ENCODE measurements around the gene PTPRCAP. TPM values are rescaled to one million over a fixed set of nuclear protein-coding genes. Genes with fewer than 3 reads are reported as not detected.
A peak's percentile ranks its signal among the peaks of the same experiment; 100 is the strongest.

PTPRCAP gene
- total and polyA plus RNA-seq, 2 experiments from 2014 or later: 3.3 to 3.5 TPM

DNA sequence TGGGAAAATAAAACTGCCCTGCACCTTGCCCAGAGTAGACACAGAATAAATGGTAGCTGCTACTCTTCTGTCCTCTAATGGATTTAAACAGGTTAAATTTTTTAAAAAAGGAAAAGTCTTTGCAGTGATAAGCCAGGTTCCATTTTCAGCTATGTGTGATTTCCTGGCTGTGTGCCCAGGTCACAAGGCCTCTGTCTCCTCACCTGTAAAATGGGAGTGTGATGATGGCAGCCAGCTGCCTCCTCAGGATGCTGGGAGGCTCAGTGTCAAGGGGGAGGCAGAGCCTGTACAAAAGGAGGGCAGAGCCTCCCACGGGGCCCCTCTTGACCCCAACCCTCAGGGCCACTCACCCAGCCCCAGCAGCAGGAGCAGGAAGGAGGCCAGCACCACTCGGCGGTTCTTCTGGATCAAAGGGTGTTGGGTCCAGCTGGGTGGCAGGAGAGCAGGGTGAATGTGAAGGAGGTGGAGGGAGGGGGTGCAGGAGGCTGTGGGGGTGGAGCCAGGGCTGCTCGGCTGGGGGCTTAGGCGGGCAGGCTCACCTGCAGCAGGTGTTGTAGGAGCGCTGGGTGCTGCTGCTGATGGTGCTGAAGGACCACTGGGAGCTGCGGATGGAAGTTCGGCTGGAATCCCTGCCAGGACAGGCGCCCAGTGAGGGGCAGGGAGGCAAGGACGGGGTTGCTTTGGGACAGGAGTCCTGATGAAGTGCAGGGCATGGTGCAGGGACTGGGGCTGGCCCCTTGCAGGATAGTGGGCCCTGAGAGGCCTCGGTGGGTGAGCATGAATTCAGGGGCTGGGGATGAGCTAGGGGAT lies 29.7 kb upstream of the PTPRCAP start:
- no peaks in the 10 kb centered on the region for H4K20me1 ChIP-seq (replicated peaks; ENCODE audit: insufficient read depth)
- Mint-ChIP-seq H3K4me3 (peak overlapping the region; percentile 88), H3K27me3 (ENCODE audit: insufficient read depth, low read depth, poor library complexity) (peaks cover 20% of the 10 kb centered on the region), H3K27ac (peak overlapping the region; percentile 65), H3K9me3 (no peaks in the 10 kb centered on the region), H3K36me3 (ENCODE audit: low read depth) (no peaks in the 10 kb centered on the region; the same call in 2 of the 3 replicates), H3K4me1 (peaks cover 15% of the 10 kb centered on the region)
- H3K4me3 ChIP-seq: no peak overlapping the region
- H3K79me2 ChIP-seq (replicated peaks; ENCODE audit: insufficient read depth): peaks cover 9% of the 10 kb centered on the region; the same call in 1 of the 2 replicates
- H3F3A ChIP-seq (replicated peaks; ENCODE audit: low read depth): no peaks in the 10 kb centered on the region
- H3K36me3 ChIP-seq (ENCODE audit: insufficient read depth): no peaks in the 10 kb centered on the region
- TF ChIP-seq POLR2AphosphoS5 (IDR thresholded peaks at IDR 0.05; ENCODE audit: low read depth) (0 out of 2 replicates have a peak, but pooled peaks have one; percentile 15), EZH2phosphoT487 (IDR thresholded peaks at IDR 0.05; ENCODE audit: unreplicated experiment) (no peak), NANOG (IDR thresholded peaks at IDR 0.05; ENCODE audit: borderline replicate concordance) (no peak), STAT1 (IDR thresholded peaks at IDR 0.05; ENCODE audit: unreplicated experiment) (no peak)
- TF ChIP-seq, protein P1, sequence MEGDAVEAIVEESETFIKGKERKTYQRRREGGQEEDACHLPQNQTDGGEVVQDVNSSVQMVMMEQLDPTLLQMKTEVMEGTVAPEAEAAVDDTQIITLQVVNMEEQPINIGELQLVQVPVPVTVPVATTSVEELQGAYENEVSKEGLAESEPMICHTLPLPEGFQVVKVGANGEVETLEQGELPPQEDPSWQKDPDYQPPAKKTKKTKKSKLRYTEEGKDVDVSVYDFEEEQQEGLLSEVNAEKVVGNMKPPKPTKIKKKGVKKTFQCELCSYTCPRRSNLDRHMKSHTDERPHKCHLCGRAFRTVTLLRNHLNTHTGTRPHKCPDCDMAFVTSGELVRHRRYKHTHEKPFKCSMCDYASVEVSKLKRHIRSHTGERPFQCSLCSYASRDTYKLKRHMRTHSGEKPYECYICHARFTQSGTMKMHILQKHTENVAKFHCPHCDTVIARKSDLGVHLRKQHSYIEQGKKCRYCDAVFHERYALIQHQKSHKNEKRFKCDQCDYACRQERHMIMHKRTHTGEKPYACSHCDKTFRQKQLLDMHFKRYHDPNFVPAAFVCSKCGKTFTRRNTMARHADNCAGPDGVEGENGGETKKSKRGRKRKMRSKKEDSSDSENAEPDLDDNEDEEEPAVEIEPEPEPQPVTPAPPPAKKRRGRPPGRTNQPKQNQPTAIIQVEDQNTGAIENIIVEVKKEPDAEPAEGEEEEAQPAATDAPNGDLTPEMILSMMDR (conservative IDR thresholded peaks at IDR 0.05; ENCODE audit: low read depth in 2 of 2): no peak
- H3K27me3 ChIP-seq (ENCODE audit: insufficient read depth): no peaks in the 10 kb centered on the region
- peaks cover 13% of the 10 kb centered on the region; the same call in 1 of the 2 replicates for H3K4me1 ChIP-seq (ENCODE audit: insufficient read depth)
- no peak for DNase-seq (ENCODE audit: low spot score)
- no peaks in the 10 kb centered on the region for H3K9me2 ChIP-seq (ENCODE audit: insufficient read depth)
- no peak overlapping the region for H3K4me2 ChIP-seq
- no peak for ATAC-seq
- no peak overlapping the region for H3K27ac ChIP-seq (ENCODE audit: low read depth)
- no peak overlapping the region for H2AFZ ChIP-seq

DNA sequence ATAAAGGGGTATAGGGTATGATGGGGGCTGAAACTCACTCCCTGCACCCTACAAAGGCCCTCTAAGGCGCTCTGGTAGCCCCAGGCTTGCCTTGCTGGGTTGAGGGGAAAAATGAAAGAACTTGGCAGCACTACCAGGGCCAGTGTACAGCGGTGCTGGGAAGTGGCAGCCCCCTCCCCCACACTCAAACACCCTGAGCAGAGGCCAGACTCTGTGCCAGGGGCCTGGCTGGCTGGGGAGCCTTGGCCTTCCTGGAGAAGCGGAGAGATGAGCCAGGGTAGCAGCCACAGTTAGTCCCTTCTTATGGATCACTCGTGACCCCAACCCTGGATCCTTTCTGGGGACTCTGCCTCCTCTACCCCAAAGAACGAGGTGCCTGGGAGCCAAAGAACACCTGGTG lies 28.9 kb upstream of the PTPRCAP start:
- peaks cover 9% of the 10 kb centered on the region; the same call in 1 of the 2 replicates for H3K79me2 ChIP-seq (replicated peaks; ENCODE audit: insufficient read depth)
- H3K27me3 Mint-ChIP-seq (ENCODE audit: insufficient read depth, low read depth, poor library complexity): peaks cover 20% of the 10 kb centered on the region
- no peak overlapping the region for H2AFZ ChIP-seq
- no peaks in the 10 kb centered on the region for H4K20me1 ChIP-seq (replicated peaks; ENCODE audit: insufficient read depth)
- H3K4me3 ChIP-seq: no peak overlapping the region
- H3K4me1 Mint-ChIP-seq: peaks cover 15% of the 10 kb centered on the region
- no peak for DNase-seq (ENCODE audit: low spot score)
- H3K36me3 Mint-ChIP-seq (ENCODE audit: low read depth): no peaks in the 10 kb centered on the region; the same call in 2 of the 3 replicates
- no peak overlapping the region for H3K4me3 Mint-ChIP-seq
- H3F3A ChIP-seq (replicated peaks; ENCODE audit: low read depth): no peaks in the 10 kb centered on the region
- no peak overlapping the region for H3K27ac Mint-ChIP-seq
- H3K4me2 ChIP-seq: no peak overlapping the region
- H3K27ac ChIP-seq (ENCODE audit: low read depth): no peak overlapping the region
- H3K36me3 ChIP-seq (ENCODE audit: insufficient read depth): no peaks in the 10 kb centered on the region
- H3K9me2 ChIP-seq (ENCODE audit: insufficient read depth): no peaks in the 10 kb centered on the region
- ATAC-seq: no peak
- peaks cover 13% of the 10 kb centered on the region; the same call in 1 of the 2 replicates for H3K4me1 ChIP-seq (ENCODE audit: insufficient read depth)
- no peaks in the 10 kb centered on the region for H3K9me3 Mint-ChIP-seq
- no peaks in the 10 kb centered on the region for H3K27me3 ChIP-seq (ENCODE audit: insufficient read depth)
- TF ChIP-seq, protein P1 (conservative IDR thresholded peaks at IDR 0.05; ENCODE audit: low read depth in 2 of 2): no peak
- TF ChIP-seq POLR2AphosphoS5 (IDR thresholded peaks at IDR 0.05; ENCODE audit: low read depth): no peak
- no peak for TF ChIP-seq CREB1 (CRISPR knock-in tag; IDR thresholded peaks at IDR 0.05; ENCODE audit: low read depth)
- no peak for TF ChIP-seq EZH2 (IDR thresholded peaks at IDR 0.05; ENCODE audit: low read depth, unreplicated experiment)
- TF ChIP-seq, protein P2, sequence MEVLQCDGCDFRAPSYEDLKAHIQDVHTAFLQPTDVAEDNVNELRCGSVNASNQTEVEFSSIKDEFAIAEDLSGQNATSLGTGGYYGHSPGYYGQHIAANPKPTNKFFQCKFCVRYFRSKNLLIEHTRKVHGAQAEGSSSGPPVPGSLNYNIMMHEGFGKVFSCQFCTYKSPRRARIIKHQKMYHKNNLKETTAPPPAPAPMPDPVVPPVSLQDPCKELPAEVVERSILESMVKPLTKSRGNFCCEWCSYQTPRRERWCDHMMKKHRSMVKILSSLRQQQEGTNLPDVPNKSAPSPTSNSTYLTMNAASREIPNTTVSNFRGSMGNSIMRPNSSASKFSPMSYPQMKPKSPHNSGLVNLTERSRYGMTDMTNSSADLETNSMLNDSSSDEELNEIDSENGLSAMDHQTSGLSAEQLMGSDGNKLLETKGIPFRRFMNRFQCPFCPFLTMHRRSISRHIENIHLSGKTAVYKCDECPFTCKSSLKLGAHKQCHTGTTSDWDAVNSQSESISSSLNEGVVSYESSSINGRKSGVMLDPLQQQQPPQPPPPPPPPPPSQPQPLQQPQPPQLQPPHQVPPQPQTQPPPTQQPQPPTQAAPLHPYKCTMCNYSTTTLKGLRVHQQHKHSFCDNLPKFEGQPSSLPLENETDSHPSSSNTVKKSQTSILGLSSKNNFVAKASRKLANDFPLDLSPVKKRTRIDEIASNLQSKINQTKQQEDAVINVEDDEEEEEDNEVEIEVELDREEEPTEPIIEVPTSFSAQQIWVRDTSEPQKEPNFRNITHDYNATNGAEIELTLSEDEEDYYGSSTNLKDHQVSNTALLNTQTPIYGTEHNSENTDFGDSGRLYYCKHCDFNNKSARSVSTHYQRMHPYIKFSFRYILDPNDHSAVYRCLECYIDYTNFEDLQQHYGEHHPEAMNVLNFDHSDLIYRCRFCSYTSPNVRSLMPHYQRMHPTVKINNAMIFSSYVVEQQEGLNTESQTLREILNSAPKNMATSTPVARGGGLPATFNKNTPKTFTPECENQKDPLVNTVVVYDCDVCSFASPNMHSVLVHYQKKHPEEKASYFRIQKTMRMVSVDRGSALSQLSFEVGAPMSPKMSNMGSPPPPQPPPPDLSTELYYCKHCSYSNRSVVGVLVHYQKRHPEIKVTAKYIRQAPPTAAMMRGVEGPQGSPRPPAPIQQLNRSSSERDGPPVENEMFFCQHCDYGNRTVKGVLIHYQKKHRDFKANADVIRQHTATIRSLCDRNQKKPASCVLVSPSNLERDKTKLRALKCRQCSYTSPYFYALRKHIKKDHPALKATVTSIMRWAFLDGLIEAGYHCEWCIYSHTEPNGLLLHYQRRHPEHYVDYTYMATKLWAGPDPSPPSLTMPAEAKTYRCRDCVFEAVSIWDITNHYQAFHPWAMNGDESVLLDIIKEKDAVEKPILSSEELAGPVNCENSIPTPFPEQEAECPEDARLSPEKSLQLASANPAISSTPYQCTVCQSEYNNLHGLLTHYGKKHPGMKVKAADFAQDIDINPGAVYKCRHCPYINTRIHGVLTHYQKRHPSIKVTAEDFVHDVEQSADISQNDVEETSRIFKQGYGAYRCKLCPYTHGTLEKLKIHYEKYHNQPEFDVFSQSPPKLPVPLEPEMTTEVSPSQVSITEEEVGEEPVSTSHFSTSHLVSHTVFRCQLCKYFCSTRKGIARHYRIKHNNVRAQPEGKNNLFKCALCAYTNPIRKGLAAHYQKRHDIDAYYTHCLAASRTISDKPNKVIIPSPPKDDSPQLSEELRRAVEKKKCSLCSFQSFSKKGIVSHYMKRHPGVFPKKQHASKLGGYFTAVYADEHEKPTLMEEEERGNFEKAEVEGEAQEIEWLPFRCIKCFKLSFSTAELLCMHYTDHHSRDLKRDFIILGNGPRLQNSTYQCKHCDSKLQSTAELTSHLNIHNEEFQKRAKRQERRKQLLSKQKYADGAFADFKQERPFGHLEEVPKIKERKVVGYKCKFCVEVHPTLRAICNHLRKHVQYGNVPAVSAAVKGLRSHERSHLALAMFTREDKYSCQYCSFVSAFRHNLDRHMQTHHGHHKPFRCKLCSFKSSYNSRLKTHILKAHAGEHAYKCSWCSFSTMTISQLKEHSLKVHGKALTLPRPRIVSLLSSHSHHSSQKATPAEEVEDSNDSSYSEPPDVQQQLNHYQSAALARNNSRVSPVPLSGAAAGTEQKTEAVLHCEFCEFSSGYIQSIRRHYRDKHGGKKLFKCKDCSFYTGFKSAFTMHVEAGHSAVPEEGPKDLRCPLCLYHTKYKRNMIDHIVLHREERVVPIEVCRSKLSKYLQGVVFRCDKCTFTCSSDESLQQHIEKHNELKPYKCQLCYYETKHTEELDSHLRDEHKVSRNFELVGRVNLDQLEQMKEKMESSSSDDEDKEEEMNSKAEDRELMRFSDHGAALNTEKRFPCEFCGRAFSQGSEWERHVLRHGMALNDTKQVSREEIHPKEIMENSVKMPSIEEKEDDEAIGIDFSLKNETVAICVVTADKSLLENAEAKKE (CRISPR knock-in tag; IDR thresholded peaks at IDR 0.05): no peak
- TF ChIP-seq STAT1 (IDR thresholded peaks at IDR 0.05; ENCODE audit: unreplicated experiment): no peak
